SK-N-SH treated with all-trans-retinoic acid at 6 μM for 48 hours (cell line): ENCODE results near the gene TEAD3.

Experiments used
- ATAC-seq: fragments of 200-7000 bp; cut with Tn5 transposase; 3 replicates; pipeline ENCODE4 v1.9.1; 2020; ENCODE audit warnings: mild to moderate bottlenecking, moderate library complexity
- BACH2 ChIP-seq: fragments of 250-450 bp; sonication (Bioruptor Pico); IDR thresholded peaks from 2 replicates; pipeline ENCODE4 v1.9.0; 2021; ENCODE audit warnings: mild to moderate bottlenecking, borderline replicate concordance
- CSRNP3 ChIP-seq: fragments of 250-450 bp; sonication (Bioruptor Pico); IDR thresholded peaks from 2 replicates; pipeline ENCODE4 v1.5.1; 2021; ENCODE audit warnings: mild to moderate bottlenecking, moderate library complexity
- ESRRG ChIP-seq: fragments of 250-450 bp; sonication (Bioruptor Pico); IDR thresholded peaks from 2 replicates; pipeline ENCODE4 v1.6.1; 2021; ENCODE audit warnings: mild to moderate bottlenecking
- GLIS3 ChIP-seq: fragments of 250-450 bp; sonication (Bioruptor Pico); IDR thresholded peaks from 2 replicates; pipeline ENCODE4 v1.5.0; 2020; ENCODE audit warnings: mild to moderate bottlenecking, moderate library complexity
- ISL1 ChIP-seq: fragments of 250-450 bp; sonication (Bioruptor Pico); IDR thresholded peaks from 2 replicates; pipeline ENCODE4 v2.1.2; 2022; ENCODE audit warnings: mild to moderate bottlenecking, moderate library complexity
- OSR1 ChIP-seq: fragments of 250-450 bp; sonication (Bioruptor Pico); IDR thresholded peaks from 2 replicates; pipeline ENCODE4 v1.8.0; 2022; ENCODE audit warnings: moderate library complexity, mild to moderate bottlenecking, inconsistent platforms
- PPARA ChIP-seq: fragments of 250-450 bp; sonication (Bioruptor Pico); IDR thresholded peaks from 2 replicates; pipeline ENCODE4 v1.5.0; 2020; ENCODE audit warnings: mild to moderate bottlenecking, borderline replicate concordance
- RARB ChIP-seq: fragments of 250-450 bp; sonication (Bioruptor Pico); IDR thresholded peaks from 2 replicates; pipeline ENCODE4 v1.8.0; 2021; ENCODE audit warnings: mild to moderate bottlenecking, moderate library complexity
- SNAI2 ChIP-seq: fragments of 250-450 bp; sonication (Bioruptor Pico); IDR thresholded peaks from 2 replicates; pipeline ENCODE4 v1.5.0; 2020; ENCODE audit warnings: mild to moderate bottlenecking, moderate library complexity
- TOX ChIP-seq: fragments of 250-450 bp; sonication (Bioruptor Pico); IDR thresholded peaks from 2 replicates; pipeline ENCODE4 v1.8.0; 2021; ENCODE audit warnings: mild to moderate bottlenecking, moderate library complexity, borderline replicate concordance
- TSHZ2 ChIP-seq: fragments of 250-450 bp; sonication (Bioruptor Pico); IDR thresholded peaks from 2 replicates; pipeline ENCODE4 v1.5.0; 2020; ENCODE audit warnings: mild to moderate bottlenecking, moderate library complexity
- ZFP30 ChIP-seq: fragments of 450-650 bp; formaldehyde crosslinking; IDR thresholded peaks from 2 replicates; pipeline ENCODE4 v1.5.0; 2022; ENCODE audit warnings: mild to moderate bottlenecking, moderate library complexity
- ZNF565 ChIP-seq: fragments of 450-650 bp; formaldehyde crosslinking; conservative IDR thresholded peaks from 2 replicates; pipeline ENCODE4 v1.5.0; 2020; ENCODE audit warnings: low read depth, mild to moderate bottlenecking, moderate library complexity
- ZNF70 ChIP-seq: fragments of 450-650 bp; formaldehyde crosslinking; IDR thresholded peaks from 2 replicates; pipeline ENCODE4 v1.5.0; 2020; ENCODE audit warnings: mild to moderate bottlenecking, moderate library complexity
- TF ChIP-seq, protein P1 (sequence below): fragments of 250-450 bp; sonication (Bioruptor Pico); IDR thresholded peaks from 2 replicates; pipeline ENCODE4 v1.5.1; 2020; ENCODE audit warnings: low read depth, mild to moderate bottlenecking, moderate library complexity
- TF ChIP-seq, protein P2 (sequence below): fragments of 250-450 bp; sonication (Bioruptor Pico); IDR thresholded peaks from 2 replicates; pipeline ENCODE4 v1.8.0; 2020; ENCODE audit warnings: mild to moderate bottlenecking, moderate library complexity, borderline replicate concordance

Gene TEAD3

GRCh38 chr6:35461270-35461669, 35.6 kb downstream of the TEAD3 start:
- no peak for TF ChIP-seq ISL1 (CRISPR knock-in tag)
- TF ChIP-seq RARB (CRISPR knock-in tag): no peak
- no peak for TF ChIP-seq TSHZ2 (CRISPR knock-in tag)
- no peak for TF ChIP-seq ZNF565 (CRISPR knock-in tag)
- no peak for TF ChIP-seq CSRNP3 (CRISPR knock-in tag)
- TF ChIP-seq ESRRG (CRISPR knock-in tag): no peak
- ATAC-seq: no peak

DNA sequence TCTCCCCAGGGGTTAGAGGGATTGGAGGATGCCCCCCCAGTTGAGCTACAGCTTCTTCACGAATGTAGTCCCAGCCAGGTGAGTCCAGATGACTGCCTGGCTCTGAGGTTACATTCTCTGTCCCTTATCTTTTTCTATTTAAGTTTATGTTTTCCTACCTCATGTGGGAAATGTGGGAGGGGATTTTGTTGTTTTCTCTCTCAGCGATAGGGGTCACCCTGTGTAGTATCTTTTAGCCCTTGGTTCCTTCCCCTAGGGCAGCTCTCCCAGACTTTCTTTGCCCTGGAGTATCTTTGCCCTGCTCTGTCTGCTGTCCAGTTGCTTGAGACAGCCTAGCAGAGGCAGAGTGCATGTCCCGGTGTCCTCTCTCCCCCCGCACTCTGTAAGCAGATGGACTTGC, 39.0 kb downstream of the TEAD3 start:
- ATAC-seq: no peak
- TF ChIP-seq BACH2 (no peak), SNAI2 (CRISPR knock-in tag) (no peak), GLIS3 (CRISPR knock-in tag) (no peak), ISL1 (CRISPR knock-in tag) (no peak)

- no peak for ATAC-seq
- TF ChIP-seq, protein P1, sequence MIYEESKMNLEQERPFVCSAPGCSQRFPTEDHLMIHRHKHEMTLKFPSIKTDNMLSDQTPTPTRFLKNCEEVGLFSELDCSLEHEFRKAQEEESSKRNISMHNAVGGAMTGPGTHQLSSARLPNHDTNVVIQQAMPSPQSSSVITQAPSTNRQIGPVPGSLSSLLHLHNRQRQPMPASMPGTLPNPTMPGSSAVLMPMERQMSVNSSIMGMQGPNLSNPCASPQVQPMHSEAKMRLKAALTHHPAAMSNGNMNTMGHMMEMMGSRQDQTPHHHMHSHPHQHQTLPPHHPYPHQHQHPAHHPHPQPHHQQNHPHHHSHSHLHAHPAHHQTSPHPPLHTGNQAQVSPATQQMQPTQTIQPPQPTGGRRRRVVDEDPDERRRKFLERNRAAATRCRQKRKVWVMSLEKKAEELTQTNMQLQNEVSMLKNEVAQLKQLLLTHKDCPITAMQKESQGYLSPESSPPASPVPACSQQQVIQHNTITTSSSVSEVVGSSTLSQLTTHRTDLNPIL (CRISPR knock-in tag): no peak
- no peak for TF ChIP-seq SNAI2 (CRISPR knock-in tag)
- no peak for TF ChIP-seq RARB (CRISPR knock-in tag)
- no peak for TF ChIP-seq ISL1 (CRISPR knock-in tag)
- TF ChIP-seq, protein P2, sequence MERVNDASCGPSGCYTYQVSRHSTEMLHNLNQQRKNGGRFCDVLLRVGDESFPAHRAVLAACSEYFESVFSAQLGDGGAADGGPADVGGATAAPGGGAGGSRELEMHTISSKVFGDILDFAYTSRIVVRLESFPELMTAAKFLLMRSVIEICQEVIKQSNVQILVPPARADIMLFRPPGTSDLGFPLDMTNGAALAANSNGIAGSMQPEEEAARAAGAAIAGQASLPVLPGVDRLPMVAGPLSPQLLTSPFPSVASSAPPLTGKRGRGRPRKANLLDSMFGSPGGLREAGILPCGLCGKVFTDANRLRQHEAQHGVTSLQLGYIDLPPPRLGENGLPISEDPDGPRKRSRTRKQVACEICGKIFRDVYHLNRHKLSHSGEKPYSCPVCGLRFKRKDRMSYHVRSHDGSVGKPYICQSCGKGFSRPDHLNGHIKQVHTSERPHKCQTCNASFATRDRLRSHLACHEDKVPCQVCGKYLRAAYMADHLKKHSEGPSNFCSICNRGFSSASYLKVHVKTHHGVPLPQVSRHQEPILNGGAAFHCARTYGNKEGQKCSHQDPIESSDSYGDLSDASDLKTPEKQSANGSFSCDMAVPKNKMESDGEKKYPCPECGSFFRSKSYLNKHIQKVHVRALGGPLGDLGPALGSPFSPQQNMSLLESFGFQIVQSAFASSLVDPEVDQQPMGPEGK: no peak
- TF ChIP-seq ESRRG (CRISPR knock-in tag): no peak
Measured at GRCh38 chr6:35454391-35455110, 42.3 kb downstream of the TEAD3 start.

GRCh38 chr6:35453236-35453635, 43.6 kb downstream of the TEAD3 start:
- no peak for ATAC-seq
- TF ChIP-seq ZNF70 (no peak), PPARA (CRISPR knock-in tag) (no peak), ZFP30 (CRISPR knock-in tag) (no peak)
- TF ChIP-seq, all 23 proteins: peak for 0

GRCh38 chr6:35452183-35453090, 44.4 kb downstream of the TEAD3 start, which contains the start of gene FANCE:
TSS of gene FANCE (plus strand) at chr6:35452338. CDS start at chr6:35452546, 208 bp downstream.
- ATAC-seq: peak; percentile 85
- TF ChIP-seq SNAI2 (CRISPR knock-in tag): no peak
- no peak for TF ChIP-seq TOX (CRISPR knock-in tag)
- TF ChIP-seq ZNF70: no peak
- TF ChIP-seq GLIS3 (CRISPR knock-in tag): no peak
- no peak for TF ChIP-seq OSR1 (CRISPR knock-in tag)
- TF ChIP-seq ZNF565 (CRISPR knock-in tag): no peak
- TF ChIP-seq, all 23 proteins: peak for 0
